ENCODE measurements around the gene MCL1.

MCL1 gene

DNA sequence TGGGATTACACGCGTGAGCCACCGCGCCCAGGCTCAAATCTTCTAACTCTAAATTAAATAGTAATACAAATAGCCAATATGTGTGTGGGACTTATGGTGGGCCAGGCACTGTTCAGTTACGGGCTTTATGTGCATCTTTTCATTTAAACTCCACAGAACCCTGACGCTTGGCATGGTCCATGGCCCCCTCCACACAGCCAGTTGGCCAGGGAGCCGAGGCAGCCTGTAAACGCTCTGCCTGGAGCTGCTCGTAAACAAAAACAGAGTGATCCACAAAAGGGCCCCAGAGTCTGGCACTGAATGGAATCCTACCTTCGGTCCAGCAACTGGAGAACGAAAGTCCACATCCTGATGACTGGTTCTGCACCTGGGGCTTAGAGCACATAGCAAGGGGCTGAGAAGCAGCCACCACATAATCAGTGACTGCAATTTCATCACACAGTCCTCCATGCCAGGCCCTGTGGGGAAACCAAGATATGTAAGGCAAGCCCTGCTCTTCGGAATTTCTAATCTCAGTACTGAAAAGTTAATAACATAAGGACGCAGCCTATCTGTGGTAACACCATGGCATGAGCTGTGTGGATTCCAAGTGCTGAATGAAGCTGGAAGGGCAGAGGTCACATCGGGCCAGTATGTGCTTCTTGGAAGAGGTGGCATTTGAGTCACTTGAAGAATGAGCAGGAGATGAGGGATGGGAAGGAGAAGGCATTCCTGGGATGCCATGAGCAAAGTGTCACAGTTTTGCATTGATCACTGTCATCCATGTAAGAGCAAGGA lies 43.7 kb downstream of the MCL1 start:
- DNase-seq (ENCODE audit: low read depth) = no peak
- TF ChIP-seq, protein P1, sequence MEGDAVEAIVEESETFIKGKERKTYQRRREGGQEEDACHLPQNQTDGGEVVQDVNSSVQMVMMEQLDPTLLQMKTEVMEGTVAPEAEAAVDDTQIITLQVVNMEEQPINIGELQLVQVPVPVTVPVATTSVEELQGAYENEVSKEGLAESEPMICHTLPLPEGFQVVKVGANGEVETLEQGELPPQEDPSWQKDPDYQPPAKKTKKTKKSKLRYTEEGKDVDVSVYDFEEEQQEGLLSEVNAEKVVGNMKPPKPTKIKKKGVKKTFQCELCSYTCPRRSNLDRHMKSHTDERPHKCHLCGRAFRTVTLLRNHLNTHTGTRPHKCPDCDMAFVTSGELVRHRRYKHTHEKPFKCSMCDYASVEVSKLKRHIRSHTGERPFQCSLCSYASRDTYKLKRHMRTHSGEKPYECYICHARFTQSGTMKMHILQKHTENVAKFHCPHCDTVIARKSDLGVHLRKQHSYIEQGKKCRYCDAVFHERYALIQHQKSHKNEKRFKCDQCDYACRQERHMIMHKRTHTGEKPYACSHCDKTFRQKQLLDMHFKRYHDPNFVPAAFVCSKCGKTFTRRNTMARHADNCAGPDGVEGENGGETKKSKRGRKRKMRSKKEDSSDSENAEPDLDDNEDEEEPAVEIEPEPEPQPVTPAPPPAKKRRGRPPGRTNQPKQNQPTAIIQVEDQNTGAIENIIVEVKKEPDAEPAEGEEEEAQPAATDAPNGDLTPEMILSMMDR (IDR thresholded peaks at IDR 0.05; ENCODE audit: low read depth, low read length) = no peak
- no peak for TF ChIP-seq MYC (IDR thresholded peaks at IDR 0.05; ENCODE audit: low read depth, low read length)
- TF ChIP-seq POLR2A (IDR thresholded peaks at IDR 0.05; ENCODE audit: extremely low read depth, insufficient read length) = no peak
- TF ChIP-seq, protein P2, sequence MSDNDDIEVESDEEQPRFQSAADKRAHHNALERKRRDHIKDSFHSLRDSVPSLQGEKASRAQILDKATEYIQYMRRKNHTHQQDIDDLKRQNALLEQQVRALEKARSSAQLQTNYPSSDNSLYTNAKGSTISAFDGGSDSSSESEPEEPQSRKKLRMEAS (IDR thresholded peaks at IDR 0.05; ENCODE audit: low read depth, low read length) = no peak
- H3K4me3 ChIP-seq (ENCODE audit: low read depth, low read length) = no peak overlapping the region

DNA sequence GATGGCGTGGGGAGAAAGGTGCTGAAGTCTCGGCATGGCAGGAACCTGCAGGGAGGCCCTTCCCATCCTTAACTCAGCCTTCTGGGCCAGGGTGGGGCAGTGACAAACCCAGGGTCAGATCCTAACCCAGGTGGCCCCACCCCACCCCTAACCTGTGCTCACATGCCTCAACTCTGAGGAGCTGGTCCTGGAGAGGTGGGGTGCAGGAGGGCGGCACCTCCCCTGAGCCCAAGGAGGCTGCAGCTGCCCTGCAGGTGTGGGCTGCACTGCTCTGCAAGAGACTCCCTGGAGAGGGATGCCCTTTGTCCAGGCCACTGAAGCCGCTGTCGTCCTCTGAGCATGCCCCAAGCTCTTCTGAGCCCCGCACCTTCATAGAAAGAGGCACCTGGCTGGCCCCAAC lies 45.4 kb downstream of the MCL1 start:
- DNase-seq (ENCODE audit: low read depth) = no peak
- TF ChIP-seq, protein P1 (IDR thresholded peaks at IDR 0.05; ENCODE audit: low read depth, low read length) = no peak
- TF ChIP-seq, protein P2 (IDR thresholded peaks at IDR 0.05; ENCODE audit: low read depth, low read length) = no peak
- TF ChIP-seq MYC (IDR thresholded peaks at IDR 0.05; ENCODE audit: low read depth, low read length) (no peak), POLR2A (IDR thresholded peaks at IDR 0.05; ENCODE audit: extremely low read depth, insufficient read length) (no peak)
- no peak overlapping the region for H3K4me3 ChIP-seq (ENCODE audit: low read depth, low read length)

DNA sequence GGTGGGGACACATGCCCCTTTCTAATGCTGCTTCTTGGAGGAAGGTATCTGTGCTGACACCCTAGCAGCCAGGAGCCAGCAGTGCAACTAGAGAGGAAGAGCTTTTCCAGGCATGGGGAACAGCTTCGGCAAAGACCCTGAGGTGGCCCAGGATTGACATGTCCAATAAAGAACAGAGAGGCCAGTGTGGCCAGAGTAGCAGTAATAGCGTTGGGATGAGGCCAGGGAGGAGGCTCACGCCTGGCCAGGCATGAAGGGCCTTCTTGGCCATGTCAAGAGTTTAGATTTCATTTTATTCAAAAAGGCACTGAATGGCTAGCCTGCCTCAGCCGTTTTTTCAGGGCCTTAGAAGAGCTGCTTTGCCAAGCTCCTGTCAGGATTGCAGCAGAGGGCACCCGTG lies 46.5 kb downstream of the MCL1 start:
- no peak for DNase-seq (ENCODE audit: low read depth)
- H3K4me3 ChIP-seq (ENCODE audit: low read depth, low read length) = no peak overlapping the region
- TF ChIP-seq, protein P1 (IDR thresholded peaks at IDR 0.05; ENCODE audit: low read depth, low read length) = no peak
- TF ChIP-seq MYC (IDR thresholded peaks at IDR 0.05; ENCODE audit: low read depth, low read length) = no peak
- TF ChIP-seq POLR2A (IDR thresholded peaks at IDR 0.05; ENCODE audit: extremely low read depth, insufficient read length) = no peak

DNA sequence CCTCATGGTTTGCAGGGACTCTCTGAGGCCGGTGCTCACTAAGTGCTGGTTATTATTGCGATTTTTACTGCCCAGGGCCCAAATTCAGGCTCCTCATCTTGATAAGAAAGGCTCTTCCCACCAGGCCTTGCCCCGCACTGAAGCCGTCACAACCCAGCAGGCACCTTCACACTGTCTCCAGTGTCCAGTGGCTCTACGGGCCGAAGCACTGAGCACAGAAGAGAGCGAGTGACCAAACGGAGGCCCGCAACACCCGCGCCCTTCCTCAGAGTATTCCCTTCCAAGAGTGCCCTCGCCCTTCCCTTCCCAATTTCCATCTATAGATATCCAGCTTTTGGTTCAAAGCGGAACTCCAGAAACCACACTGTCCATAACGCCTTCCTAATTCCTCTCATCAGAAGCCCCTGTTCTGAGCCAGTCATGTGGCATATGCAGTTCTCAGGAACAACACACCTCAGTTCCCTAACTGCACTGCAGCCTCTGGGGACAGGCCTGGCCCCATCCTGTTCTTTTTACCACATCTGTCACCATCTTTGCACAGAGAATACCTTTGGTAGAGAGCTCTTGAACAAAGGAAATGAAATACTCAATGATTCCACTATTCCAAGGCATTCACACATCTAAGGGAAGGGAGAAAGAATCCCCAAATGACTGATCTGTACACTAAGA lies 48.8 kb downstream of the MCL1 start:
- H3K4me3 ChIP-seq (ENCODE audit: low read depth, low read length) = no peak overlapping the region
- DNase-seq (ENCODE audit: low read depth) = no peak
- TF ChIP-seq, protein P2 (IDR thresholded peaks at IDR 0.05; ENCODE audit: low read depth, low read length) = no peak
- TF ChIP-seq, protein P1 (IDR thresholded peaks at IDR 0.05; ENCODE audit: low read depth, low read length) = no peak

DNA sequence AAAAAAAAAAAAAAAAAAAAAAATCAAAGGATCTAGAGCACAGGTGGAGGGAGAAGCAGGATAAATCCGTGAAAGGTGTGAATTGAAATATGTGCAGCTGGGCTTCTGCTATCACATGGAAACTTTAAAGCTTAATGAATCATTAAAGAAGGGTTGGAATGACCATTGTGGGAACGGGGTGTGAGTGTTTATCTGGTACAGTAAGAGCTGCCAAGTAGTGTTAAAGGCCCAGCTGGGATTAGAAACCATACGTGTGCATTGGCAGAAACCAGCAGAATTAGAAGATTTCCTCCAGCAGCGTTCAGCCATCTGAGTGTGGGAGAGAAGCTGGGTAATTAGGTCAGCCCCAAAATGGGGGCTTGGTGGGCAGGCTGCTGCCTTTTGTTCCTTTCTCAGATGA lies 50.4 kb downstream of the MCL1 start:
- no peak for DNase-seq (ENCODE audit: low read depth)
- TF ChIP-seq, protein P2 (IDR thresholded peaks at IDR 0.05; ENCODE audit: low read depth, low read length) = no peak
- TF ChIP-seq, protein P1 (IDR thresholded peaks at IDR 0.05; ENCODE audit: low read depth, low read length) = no peak
- TF ChIP-seq MYC (IDR thresholded peaks at IDR 0.05; ENCODE audit: low read depth, low read length) (no peak), POLR2A (IDR thresholded peaks at IDR 0.05; ENCODE audit: extremely low read depth, insufficient read length) (no peak)
- H3K4me3 ChIP-seq (ENCODE audit: low read depth, low read length) = no peak overlapping the region
